ENCODE data around the gene IL32.
"Not testable (repeated sequence)": the region's sequence is repeated elsewhere in the genome, so short reads cannot be mapped to it uniquely, and the experiment has no call there.

The IL32 gene

GRCh38 chr16:3052571-3053329, 12.7 kb upstream of the IL32 start:
- peak; percentile 69 to 70 for ATAC-seq

GRCh38 chr16:3053330-3053710, 12.1 kb upstream of the IL32 start:
- ATAC-seq, result peak; percentile 64 to 66

GRCh38 chr16:3054965-3055733, 10.3 kb upstream of the IL32 start:
- no peak for ATAC-seq

- ATAC-seq, result not testable (repeated sequence)
Observed at GRCh38 chr16:3055734-3056115, 9.7 kb upstream of the IL32 start.

GRCh38 chr16:3056336-3057180, 8.9 kb upstream of the IL32 start:
- no peak for ATAC-seq

GRCh38 chr16:3057181-3058138, 8.0 kb upstream of the IL32 start:
- no peak for ATAC-seq

- ATAC-seq, result peak; percentile 50 to 51
Observed at GRCh38 chr16:3058139-3059030, 7.1 kb upstream of the IL32 start.

- ATAC-seq, result peak; percentile 89
Observed at GRCh38 chr16:3059041-3059722, 6.3 kb upstream of the IL32 start.

- no peak for ATAC-seq
Observed at GRCh38 chr16:3059723-3060242, 5.7 kb upstream of the IL32 start.

GRCh38 chr16:3060339-3061127, 4.9 kb upstream of the IL32 start:
- ATAC-seq, result no peak

- no peak for ATAC-seq
Observed at GRCh38 chr16:3062553-3062952, 2.9 kb upstream of the IL32 start.

GRCh38 chr16:3063625-3064386, 1.6 kb upstream of the IL32 start:
- no peak for ATAC-seq

- peak; percentile 41 to 49 for ATAC-seq
Observed at GRCh38 chr16:3065742-3066439, 451 bp downstream of the IL32 start.

GRCh38 chr16:3066440-3066748, 954 bp downstream of the IL32 start:
- ATAC-seq, result no peak

- no peak for ATAC-seq
Observed at GRCh38 chr16:3068487-3068886, 3.0 kb downstream of the IL32 start.

GRCh38 chr16:3069146-3069545, 3.7 kb downstream of the IL32 start:
- not testable (repeated sequence) for ATAC-seq

GRCh38 chr16:3070608-3071111, 5.2 kb downstream of the IL32 start:
- no peak for ATAC-seq

- no peak for ATAC-seq
Observed at GRCh38 chr16:3071655-3072054, 6.2 kb downstream of the IL32 start.

All from activated CD4-positive, CD25-positive, alpha-beta regulatory T cell treated with anti-CD3 and anti-CD28 coated beads, Interleukin-2, amount 50 U/mL, for 24 hours (primary cell).